ENCODE measurements around the gene PLA2G4E.

The PLA2G4E gene, protein sequence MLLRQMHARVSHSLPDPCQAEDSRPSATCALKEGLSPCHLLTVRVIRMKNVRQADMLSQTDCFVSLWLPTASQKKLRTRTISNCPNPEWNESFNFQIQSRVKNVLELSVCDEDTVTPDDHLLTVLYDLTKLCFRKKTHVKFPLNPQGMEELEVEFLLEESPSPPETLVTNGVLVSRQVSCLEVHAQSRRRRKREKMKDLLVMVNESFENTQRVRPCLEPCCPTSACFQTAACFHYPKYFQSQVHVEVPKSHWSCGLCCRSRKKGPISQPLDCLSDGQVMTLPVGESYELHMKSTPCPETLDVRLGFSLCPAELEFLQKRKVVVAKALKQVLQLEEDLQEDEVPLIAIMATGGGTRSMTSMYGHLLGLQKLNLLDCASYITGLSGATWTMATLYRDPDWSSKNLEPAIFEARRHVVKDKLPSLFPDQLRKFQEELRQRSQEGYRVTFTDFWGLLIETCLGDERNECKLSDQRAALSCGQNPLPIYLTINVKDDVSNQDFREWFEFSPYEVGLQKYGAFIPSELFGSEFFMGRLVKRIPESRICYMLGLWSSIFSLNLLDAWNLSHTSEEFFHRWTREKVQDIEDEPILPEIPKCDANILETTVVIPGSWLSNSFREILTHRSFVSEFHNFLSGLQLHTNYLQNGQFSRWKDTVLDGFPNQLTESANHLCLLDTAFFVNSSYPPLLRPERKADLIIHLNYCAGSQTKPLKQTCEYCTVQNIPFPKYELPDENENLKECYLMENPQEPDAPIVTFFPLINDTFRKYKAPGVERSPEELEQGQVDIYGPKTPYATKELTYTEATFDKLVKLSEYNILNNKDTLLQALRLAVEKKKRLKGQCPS

DNA sequence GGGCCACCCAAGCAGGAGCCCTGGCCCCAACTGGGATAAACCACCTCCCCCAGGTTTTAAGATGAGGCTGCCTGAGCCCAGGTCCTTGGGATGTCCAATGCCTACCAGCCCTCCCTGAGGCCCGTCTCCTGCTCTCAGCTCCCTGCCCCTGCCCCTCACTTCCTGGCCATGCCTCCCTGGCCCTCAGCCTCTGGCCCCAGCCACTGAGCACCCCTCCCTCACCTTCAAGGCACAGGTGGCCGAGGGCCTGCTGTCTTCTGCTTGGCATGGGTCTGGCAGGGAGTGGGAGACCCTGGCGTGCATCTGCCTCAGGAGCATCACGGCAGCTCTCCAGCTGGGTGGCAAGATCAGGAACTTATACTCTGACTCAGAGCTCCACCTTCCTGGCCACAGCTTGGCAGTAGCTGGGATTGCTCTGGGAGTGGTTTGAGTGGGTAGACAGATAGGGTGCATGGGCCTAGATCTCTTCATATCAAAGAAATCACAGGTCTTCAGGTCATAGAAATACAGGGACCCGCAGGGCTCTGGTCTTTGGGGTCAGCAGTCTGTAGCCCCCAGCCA, at the start of gene PLA2G4E:
TSS of gene PLA2G4E (minus strand) at position 330 of the 561 bp plus-strand sequence. CDS start at position 318, 12 bp downstream.
- DNase-seq (ENCODE audit: low spot score): no peak

DNA sequence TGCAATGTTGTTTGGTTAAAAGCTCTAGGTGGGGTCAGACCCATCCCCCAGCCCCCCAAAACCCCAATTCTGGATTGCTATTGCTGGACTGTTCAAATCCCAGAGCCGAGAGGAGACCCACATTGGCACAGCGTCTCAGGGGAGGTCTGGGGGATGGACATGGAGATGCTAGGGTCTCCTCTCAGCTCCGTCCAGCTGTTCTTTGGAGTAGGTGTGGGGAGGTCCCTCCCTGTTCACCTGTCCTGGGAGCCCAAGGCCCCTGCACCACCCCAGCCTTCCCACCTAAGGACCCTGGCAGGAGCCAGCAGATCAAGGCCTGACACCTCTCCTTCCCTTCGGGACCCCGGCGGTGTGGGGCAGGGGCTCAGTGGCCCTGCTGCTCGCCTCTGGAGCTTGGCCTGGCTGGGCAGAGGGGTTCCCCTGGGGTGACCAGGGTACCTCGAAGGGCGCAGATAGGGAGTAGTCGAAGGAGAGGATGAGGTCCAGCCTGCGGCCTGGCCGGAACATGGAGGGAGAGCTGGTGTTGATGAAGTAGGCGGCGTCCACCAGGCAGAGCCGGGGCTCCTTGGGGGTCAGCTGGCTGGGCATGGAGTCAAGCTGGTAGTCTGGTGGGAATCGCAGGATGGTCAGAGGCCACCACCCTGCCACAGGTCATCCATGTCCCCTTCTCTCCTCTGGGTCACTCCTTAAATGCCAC, 49.6 kb upstream of the PLA2G4E start:
- DNase-seq (ENCODE audit: low spot score): no peak

- DNase-seq (ENCODE audit: low spot score): no peak
These were observed 48.8 kb upstream of the PLA2G4E start for GRCh38 chr15:42069496-42070278.

DNA sequence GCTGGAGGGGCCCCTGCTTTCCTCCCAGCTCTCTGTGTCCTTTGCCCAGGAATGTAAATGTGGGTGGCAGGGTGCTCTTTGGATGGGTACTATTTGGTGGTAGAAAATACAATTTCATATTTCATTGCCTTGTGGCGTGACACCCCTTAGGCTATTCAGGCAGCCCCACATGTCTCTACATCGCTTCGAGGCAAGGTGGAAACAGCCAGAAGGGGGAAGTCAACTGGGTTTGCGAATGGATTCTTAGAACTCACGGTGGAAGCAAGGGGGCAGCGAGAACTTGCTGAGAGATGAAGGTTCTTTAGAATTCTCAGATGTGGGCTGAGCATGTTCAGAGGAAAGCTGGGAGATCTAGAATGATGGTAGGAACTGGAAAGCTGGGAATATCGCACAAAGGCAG, 48.2 kb upstream of the PLA2G4E start:
- no peak for DNase-seq (ENCODE audit: low spot score)

DNA sequence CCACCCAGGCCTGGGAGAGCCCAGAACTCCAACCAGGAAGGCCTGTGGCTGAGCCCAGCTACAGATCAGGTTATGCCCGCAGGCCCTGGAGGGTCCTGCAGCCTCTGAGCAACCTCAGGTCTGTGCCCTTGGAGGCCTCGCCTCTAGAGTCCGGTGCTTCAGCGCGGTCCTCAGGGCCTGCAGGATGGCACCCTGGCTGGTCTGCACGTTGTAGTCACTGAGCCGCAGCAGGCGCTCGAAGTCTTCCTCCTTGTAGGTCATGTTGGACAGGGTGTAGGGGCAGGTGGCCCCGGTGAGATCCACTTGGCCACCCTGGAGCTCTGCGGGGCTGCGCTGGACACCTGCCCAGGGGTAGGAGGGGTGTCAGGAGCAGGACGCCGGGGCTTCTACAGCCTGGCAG, 47.8 kb upstream of the PLA2G4E start:
- DNase-seq (ENCODE audit: low spot score): no peak

DNA sequence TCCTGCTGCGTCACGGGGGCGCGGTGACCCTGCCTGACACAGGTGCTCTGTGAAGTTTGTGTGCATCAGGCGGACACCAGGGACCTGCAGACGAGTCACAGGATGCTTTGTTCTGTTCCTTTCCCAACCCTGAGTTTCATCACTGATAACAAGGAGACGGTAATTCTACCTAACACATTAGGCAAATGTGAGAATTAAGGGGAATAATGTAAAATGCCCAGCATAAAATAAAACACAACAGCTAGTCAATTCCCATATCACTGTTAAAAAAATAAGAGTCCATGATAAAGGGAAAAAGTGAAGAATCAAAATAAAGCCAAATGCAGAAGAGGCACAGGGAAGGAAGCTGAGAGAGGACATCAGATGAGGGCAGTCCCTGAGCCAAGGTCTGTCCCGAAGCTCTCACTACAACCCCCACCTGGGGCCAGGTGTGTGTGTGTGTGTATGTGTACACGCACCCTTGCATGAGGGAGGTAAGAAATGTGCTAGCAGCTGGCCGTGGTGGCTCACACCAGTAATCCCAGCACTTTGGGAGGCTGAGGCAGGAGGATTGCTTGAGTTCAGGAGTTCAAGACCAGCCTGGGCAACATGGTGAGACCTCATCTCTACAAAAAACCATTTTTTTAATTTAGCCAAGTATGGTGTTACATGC, 46.0 kb upstream of the PLA2G4E start:
- no peak for DNase-seq (ENCODE audit: low spot score)

DNA sequence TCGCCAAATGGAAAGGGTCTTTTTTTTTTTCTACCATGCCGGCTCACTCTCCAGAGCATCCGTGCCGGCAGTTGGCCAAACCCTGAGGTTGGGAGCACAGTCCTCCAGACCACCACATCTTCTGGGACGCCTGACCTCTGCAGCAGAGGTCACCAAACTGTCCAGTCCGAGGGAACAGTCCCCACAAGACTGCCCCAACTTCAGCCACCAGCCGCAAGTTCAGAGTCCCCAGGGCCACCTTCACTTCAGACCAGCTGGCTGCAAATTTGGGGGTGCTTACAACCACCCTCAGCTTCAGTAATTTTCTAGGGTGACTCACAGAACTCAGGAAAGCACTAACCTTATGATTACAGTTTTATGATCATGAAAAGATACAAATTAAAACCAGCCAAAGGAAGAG, 44.6 kb upstream of the PLA2G4E start:
- DNase-seq (ENCODE audit: low spot score): no peak

GRCh38 chr15:42065033-42065432, 44.2 kb upstream of the PLA2G4E start:
- DNase-seq (ENCODE audit: low spot score): no peak

GRCh38 chr15:42064271-42064670, 43.4 kb upstream of the PLA2G4E start:
- DNase-seq (ENCODE audit: low spot score): no peak

GRCh38 chr15:42063122-42063848, 42.4 kb upstream of the PLA2G4E start:
- no peak for DNase-seq (ENCODE audit: low spot score)

GRCh38 chr15:42062284-42062806, 41.5 kb upstream of the PLA2G4E start:
- DNase-seq (ENCODE audit: low spot score): no peak

DNA sequence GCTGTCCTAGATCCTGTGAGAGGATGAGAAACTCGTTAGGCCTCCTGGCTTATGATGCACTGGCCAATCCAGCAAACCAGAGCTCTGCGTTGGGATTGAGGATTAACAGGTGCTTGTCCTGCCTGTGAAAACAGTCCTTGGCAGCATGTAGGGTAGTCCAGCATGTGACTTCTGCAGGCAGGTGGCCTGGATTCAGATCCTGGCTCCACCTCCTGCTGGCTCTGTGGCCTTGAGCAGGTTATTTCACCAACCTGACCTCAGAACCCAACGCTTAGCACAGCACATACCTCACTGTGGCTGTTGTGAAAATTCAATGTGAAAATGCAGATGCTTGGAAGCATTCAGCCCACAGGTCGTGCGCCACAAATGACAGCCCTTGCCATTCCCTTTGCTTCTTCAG, 40.0 kb upstream of the PLA2G4E start:
- DNase-seq (ENCODE audit: low spot score): no peak

GRCh38 chr15:42060477-42060763, 39.6 kb upstream of the PLA2G4E start:
- DNase-seq (ENCODE audit: low spot score): no peak

DNA sequence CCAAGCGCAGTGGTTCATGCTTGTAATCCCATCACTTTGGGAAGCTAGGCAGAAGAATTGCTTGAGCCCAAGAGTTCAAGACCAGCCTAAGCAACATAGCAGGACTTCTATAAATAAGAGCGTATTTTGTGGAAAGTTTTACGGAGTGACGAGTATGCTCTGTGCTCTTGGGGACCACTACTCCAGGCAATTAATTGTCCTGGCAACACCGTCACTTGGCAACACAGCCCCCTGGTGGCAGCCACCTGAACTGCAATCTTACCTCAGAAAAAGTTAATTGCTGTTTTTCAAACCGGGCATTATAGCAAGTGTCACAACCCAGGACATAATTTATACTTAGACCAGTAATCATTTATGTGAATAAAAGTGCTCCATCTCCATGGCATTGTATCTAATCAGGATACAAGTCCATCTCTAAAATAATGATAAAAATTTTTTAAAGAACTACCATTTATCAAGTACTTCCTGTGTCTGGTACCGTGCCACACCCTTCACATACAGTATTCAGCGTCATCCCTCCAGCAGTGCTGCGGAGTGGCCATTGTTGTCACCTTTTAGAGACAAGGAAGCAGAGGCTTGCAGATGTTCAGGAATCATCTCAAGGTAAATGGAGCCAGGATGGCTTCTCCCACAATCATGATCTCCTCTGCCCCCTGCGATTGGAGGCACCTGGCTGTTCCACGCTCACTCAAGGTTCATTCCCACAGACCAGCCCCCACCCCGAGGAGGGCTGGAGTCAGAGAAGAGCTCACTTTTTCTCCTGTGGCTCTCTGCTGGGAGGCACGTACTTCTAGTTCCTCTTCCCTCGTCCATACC, 39.0 kb upstream of the PLA2G4E start:
- peak; percentile 43 for DNase-seq (ENCODE audit: low spot score)

- no peak for DNase-seq (ENCODE audit: low spot score)
These were observed 37.9 kb upstream of the PLA2G4E start for GRCh38 chr15:42058791-42059190.

DNA sequence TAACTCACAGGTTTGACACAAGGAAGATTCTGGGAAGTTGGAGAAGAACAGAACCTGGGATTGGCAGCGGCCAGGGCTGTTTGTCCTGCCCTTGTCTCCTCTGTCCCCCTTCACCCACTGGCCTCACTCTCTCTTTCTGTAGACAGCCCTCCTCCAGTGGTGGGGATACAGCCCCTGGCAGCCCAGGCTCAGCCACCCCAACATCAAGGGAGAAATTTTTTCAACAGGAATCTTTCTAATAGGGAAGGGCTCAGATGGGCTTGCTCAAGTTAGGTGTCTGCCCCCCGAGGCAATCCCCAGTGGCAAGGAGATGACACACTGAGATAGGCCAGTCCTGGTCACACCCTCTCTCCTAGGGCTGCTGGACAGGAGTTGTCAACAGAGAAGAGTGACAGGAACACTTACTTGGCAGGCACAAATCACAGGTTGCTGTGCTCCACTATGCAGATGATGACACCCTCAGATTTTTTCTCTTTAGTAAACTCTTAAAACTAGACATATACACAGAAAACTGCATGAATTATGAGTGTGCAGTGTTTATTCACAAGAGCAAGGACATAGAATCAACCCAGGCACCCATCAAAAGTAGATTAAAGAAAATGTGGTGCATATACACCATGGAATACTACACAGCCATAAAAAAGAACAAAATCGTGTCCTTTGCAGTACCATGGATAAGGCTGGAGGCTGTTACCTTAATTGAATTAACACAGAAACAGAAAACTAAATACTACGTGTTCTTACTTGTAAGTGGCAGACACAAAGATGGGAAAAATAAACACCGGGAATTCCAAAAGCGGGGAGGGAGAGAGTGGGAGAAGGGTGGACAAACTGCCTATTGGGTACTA, 37.2 kb upstream of the PLA2G4E start:
- no peak for DNase-seq (ENCODE audit: low spot score)

- DNase-seq (ENCODE audit: low spot score): peak; percentile 84
These were observed 36.3 kb upstream of the PLA2G4E start for GRCh38 chr15:42056934-42057798.

All from hepatic stellate cell (primary cell).